AG04449 (cell line): ENCODE measurements around the gene FOXN3.
"Not testable (repeated sequence)": the region's sequence is repeated elsewhere in the genome, so short reads cannot be mapped to it uniquely, and the experiment has no call there.

Experiments
- CTCF ChIA-PET: fragments of 350-600 bp; formaldehyde crosslinking; extraction: SDS; loops from one replicate; lab custom pipeline; 2021; ENCODE audit warnings: antibody characterized with exemption; lab: Yijun Ruan, JAX
- POLR2A ChIA-PET: fragments of 400-600, 350-600 bp; formaldehyde crosslinking; extraction: SDS; loops from one replicate; lab custom pipeline; 2020; ENCODE audit warnings: antibody characterized with exemption, inconsistent platforms; lab: Yijun Ruan, JAX
- DNase-seq: peaks from one replicate; pipeline ENCODE4 v3.0.0-alpha.2; 2010; ENCODE audit warnings: low read depth, low spot score
- H3K4me3 ChIP-seq: 2 replicates; pipeline ENCODE4 v1.5.1; 2011; ENCODE audit warnings: low read depth, mild to moderate bottlenecking, control low read depth, low read length
- CTCF ChIP-seq: IDR thresholded peaks from one replicate; pipeline ENCODE4 v1.5.1; 2011; ENCODE audit warnings: mild to moderate bottlenecking, moderate library complexity, low read length, control low read depth, inconsistent platforms; ENCODE audit not compliant: insufficient read depth; ENCODE audit errors: missing control alignments

Gene FOXN3

GRCh38 chr14:89302396-89302950, 114.6 kb downstream of the FOXN3 start:
- ChIA-PET CTCF (interaction anchor here (0.6 kb wide), 1 partner anchor 637 kb away, joined by 5 read pairs; no protein-coding TSS in a partner anchor), POLR2A (no interaction called here)
- no peak overlapping the region for H3K4me3 ChIP-seq
- TF ChIP-seq CTCF = no peak
- no peak for DNase-seq

- TF ChIP-seq CTCF = no peak
Observed at GRCh38 chr14:89299587-89299986, 117.4 kb downstream of the FOXN3 start.

GRCh38 chr14:89298056-89298834, 118.8 kb downstream of the FOXN3 start:
- CTCF ChIA-PET = no interaction called here
- no peak for TF ChIP-seq CTCF
- no peak overlapping the region for H3K4me3 ChIP-seq
- POLR2A ChIA-PET = no interaction called here
- no peak for DNase-seq

More at GRCh38 chr14:89299587-89299986, 117.4 kb downstream of the FOXN3 start:
- POLR2A ChIA-PET = no interaction called here
- no peak overlapping the region for H3K4me3 ChIP-seq
- DNase-seq = no peak
- CTCF ChIA-PET = no interaction called here

- ChIA-PET CTCF (no interaction called here), POLR2A (no interaction called here)
- no peak for DNase-seq
- no peak overlapping the region for H3K4me3 ChIP-seq
- no peak for TF ChIP-seq CTCF
Observed at GRCh38 chr14:89296281-89296745, 120.7 kb downstream of the FOXN3 start.

- no peak for DNase-seq
- CTCF ChIA-PET = no interaction called here
- POLR2A ChIA-PET = no interaction called here
- H3K4me3 ChIP-seq = no peak overlapping the region
- TF ChIP-seq CTCF = no peak
Observed at GRCh38 chr14:89294872-89295271, 122.2 kb downstream of the FOXN3 start.

- CTCF ChIA-PET, POLR2A ChIA-PET, H3K4me3 ChIP-seq, DNase-seq: not testable (repeated sequence)
Observed at GRCh38 chr14:89294469-89294868, 122.6 kb downstream of the FOXN3 start.
